GM13976 (cell line): ENCODE data around the gene CHTF18.
"Not testable (repeated sequence)": the region's sequence is repeated elsewhere in the genome, so short reads cannot be mapped to it uniquely, and the experiment has no call there.

Source experiments
- DNase-seq: peaks from one replicate; pipeline ENCODE4 v3.0.0; 2012; ENCODE audit warnings: low spot score
- CTCF ChIP-seq: IDR thresholded peaks from 2 replicates; pipeline ENCODE4 v1.5.1; 2012; ENCODE audit warnings: borderline replicate concordance, mild to moderate bottlenecking; ENCODE audit not compliant: insufficient read depth; ENCODE audit errors: extremely low read depth, missing control alignments, control extremely low read depth
- in situ Hi-C: fragments of 300-500 bp; cut with MboI; formaldehyde crosslinking; loops from one replicate; pipeline ENCODE4 v1.12.0; 2022; ENCODE audit warnings: low sequenced_read_pairs, mixed read lengths, inconsistent platforms; ENCODE audit not compliant: unreplicated experiment

Gene CHTF18

GRCh38 chr16:831571-832413 is 43.4 kb downstream of the CHTF18 start:
- no peak for DNase-seq
- in situ Hi-C loops = no loop called here
- TF ChIP-seq CTCF = no peak

GRCh38 chr16:832652-833336 is 44.4 kb downstream of the CHTF18 start:
- TF ChIP-seq CTCF = no peak
- in situ Hi-C loops = no loop called here
- no peak for DNase-seq

GRCh38 chr16:833411-833810 is 45.0 kb downstream of the CHTF18 start:
- in situ Hi-C loops = no loop called here
- TF ChIP-seq CTCF = no peak
- DNase-seq = no peak

GRCh38 chr16:835373-835772 is 47.0 kb downstream of the CHTF18 start:
- in situ Hi-C loops = no loop called here
- no peak for TF ChIP-seq CTCF
- no peak for DNase-seq

- no peak for TF ChIP-seq CTCF
Measured at GRCh38 chr16:836221-836620, 47.8 kb downstream of the CHTF18 start.

GRCh38 chr16:836822-837221 is 48.4 kb downstream of the CHTF18 start:
- DNase-seq, in situ Hi-C loops: not testable (repeated sequence)

More at GRCh38 chr16:836221-836620, 47.8 kb downstream of the CHTF18 start:
- DNase-seq = no peak
- in situ Hi-C loops = no loop called here

- in situ Hi-C loops = no loop called here
- DNase-seq = no peak
- no peak for TF ChIP-seq CTCF
Measured at GRCh38 chr16:838741-839140, 50.3 kb downstream of the CHTF18 start.
